Measurements from ENCODE around the gene SEMA5A.

The SEMA5A gene, protein sequence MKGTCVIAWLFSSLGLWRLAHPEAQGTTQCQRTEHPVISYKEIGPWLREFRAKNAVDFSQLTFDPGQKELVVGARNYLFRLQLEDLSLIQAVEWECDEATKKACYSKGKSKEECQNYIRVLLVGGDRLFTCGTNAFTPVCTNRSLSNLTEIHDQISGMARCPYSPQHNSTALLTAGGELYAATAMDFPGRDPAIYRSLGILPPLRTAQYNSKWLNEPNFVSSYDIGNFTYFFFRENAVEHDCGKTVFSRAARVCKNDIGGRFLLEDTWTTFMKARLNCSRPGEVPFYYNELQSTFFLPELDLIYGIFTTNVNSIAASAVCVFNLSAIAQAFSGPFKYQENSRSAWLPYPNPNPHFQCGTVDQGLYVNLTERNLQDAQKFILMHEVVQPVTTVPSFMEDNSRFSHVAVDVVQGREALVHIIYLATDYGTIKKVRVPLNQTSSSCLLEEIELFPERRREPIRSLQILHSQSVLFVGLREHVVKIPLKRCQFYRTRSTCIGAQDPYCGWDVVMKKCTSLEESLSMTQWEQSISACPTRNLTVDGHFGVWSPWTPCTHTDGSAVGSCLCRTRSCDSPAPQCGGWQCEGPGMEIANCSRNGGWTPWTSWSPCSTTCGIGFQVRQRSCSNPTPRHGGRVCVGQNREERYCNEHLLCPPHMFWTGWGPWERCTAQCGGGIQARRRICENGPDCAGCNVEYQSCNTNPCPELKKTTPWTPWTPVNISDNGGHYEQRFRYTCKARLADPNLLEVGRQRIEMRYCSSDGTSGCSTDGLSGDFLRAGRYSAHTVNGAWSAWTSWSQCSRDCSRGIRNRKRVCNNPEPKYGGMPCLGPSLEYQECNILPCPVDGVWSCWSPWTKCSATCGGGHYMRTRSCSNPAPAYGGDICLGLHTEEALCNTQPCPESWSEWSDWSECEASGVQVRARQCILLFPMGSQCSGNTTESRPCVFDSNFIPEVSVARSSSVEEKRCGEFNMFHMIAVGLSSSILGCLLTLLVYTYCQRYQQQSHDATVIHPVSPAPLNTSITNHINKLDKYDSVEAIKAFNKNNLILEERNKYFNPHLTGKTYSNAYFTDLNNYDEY

DNA sequence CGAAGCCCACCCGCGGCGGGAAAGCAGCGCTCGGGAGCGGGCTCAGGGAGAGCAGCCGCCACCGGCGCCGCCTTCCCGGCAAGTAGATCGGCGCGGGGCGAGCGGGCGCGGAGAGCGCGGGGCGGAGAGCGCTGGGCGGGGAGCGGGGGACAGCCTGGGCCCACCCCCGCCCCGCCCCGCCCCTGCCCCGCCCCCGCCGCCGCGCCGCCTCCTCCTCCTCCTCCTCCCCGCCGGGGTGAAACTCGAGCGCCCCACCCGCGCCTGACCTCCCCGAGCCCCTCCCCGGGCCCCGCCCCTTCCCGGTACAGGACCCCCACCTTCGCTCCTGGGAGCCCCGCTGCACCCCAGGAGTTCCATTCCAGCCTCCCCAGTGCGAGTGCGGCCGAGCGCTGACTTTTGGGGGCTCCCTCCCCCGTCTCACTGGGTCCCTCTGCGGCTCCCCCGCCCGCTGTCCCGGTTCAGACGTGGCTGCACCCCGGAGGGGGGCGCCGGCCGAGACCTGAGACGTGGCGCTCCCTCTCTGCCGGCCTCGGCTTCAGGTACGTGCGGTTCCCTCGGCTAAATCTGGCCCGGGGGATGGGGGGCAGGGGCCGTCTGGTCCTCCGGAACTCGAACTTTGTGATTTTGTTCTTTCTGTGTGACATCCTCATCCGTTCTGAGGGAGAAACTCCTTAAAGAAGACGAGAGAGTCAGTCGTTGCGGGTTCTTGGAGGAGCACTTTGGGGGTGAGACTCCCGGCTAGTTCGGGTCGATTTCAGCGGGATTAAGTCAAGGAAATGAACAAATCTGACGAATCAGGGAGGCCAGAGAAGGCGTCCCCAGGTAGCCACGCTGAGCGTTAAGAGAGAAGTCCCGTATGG lies at the start of gene SEMA5A:
Gene SEMA5A, minus strand, starts transcription at position 84 of the 860 bp plus-strand sequence. CDS start 166,129 bp downstream, outside the sequence.
- peak; percentile 13 for DNase-seq (ENCODE audit: low spot score)

DNA sequence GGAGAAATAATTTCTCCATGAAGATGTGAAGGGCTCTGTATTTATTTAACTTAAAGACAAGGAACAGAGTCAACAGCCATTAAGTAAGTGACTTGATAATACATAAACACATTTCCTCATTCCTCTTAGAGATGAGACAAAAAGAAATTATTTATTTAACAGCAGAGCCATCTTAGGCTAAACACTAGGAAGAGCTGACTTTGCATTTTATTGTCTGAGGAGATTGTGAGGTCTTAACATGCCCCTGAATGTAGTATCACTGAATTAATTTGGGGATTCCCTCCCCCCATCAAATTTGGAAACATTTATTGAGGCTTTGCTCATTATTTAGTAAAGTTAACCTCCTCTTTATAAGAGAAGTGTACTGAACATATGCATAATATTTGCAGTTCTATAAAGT lies 49.0 kb upstream of the SEMA5A start:
- no peak for DNase-seq (ENCODE audit: low spot score)

DNA sequence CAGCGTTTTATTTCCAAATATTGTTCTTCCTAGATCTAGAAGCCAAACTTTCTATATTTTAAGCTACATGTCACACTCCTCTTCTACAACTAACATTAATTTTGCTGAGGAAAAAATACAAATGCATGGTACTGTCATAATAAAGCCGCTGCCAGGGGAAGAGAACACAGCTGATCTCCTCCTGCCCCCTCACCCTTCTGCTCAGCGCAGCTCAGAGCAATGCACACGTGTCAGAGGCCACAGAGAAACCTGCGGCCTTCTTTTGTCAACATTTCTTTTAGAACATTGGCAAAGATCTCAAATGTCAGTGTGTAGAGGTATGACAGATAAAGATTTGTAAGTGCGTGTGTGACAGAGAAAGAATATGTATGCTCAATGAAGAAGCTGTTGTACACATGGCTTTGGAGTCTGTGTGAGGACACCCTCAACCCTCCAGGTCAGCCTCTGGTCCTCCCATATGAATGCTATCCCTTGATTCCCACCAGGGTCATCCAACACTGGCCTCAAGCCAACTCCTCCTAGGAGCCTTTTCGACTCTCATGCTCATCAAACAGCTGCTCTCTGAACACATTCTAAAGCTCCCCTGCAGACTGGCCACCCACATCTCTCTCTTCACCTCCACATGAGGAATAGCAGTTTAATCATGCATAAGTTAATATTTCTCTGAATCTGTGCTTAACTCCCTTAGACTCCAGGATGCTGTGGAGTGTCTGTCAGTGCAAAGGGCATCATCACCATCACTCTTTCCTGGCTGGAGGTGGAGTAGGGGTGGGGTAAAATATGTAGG lies 43.4 kb upstream of the SEMA5A start:
- no peak for DNase-seq (ENCODE audit: low spot score)

DNA sequence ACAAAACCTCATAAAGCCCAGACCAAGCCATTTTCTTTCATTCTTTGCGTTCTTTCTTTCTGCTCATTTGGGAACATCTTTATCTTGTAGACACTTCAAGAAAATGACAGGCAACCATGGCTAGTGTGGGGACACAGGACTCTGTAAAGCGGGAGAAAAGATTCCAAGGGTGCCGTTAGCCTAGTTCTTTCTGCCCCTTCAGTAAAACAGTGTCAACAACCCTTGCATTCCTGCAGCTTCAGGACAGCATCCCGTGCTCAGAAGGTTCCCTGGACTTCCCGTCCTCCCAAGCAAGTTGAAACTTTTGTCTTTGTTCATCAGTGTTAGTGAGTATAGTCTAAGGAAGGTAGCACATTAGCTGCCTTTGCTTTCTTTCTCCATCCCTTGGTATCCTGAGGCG lies 42.4 kb upstream of the SEMA5A start:
- no peak for DNase-seq (ENCODE audit: low spot score)

DNA sequence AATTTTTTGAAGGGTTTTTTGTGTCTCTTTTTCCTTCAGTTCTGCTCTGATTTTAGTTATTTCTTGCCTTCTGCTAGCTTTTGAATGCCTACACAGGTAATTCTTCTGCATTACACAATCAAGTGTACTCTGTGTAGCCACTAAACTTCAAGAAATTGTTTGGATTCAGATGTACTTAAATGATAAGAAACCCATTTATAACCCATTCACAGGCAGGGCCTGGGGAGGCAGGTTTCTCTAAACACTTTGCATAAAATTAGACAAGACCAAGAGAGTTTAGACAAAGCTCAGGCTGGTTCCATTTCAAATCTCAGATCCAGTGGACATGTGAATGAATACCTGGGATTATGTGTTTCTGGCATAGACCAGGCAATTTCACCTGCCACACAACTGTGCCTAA lies 41.3 kb upstream of the SEMA5A start:
- DNase-seq (ENCODE audit: low spot score) = no peak

DNA sequence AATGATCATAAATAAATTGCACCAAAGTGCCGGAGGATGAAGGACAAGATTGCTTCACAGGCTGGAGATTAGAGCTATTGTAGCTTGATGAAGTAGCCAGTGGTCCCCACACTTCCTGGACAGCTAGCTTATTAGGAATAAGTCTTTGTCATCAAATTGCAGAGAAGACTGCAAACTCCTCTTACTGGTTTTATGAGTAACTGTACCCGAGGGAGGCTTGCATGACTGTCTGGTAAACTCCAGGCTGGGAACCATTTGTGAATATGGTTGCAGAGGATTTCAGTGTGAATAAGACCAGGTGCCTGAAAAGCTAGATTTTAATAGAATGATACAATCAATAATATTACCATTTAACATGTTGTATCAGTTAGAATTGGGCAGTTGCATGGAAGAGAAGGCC lies 36.5 kb upstream of the SEMA5A start:
- no peak for DNase-seq (ENCODE audit: low spot score)

DNA sequence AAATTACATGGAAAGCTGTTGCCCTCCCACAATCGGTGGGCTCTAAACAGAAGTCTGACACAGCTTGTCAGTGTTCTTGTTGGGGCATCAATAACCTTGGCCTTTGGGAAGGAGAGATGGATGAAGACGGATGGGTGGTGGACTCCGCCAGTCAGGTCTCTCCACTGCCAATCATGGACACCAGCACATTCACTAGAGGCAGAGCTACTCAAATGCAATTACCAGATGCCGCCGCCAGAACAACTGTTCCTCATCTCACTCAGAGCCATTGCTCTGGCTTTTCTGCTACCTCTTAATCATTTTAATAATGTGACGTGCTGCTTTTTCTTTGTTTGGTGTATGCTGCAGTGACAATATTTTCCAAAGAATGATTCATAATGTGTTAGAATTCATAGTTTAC lies 27.9 kb upstream of the SEMA5A start:
- DNase-seq (ENCODE audit: low spot score) = no peak

DNA sequence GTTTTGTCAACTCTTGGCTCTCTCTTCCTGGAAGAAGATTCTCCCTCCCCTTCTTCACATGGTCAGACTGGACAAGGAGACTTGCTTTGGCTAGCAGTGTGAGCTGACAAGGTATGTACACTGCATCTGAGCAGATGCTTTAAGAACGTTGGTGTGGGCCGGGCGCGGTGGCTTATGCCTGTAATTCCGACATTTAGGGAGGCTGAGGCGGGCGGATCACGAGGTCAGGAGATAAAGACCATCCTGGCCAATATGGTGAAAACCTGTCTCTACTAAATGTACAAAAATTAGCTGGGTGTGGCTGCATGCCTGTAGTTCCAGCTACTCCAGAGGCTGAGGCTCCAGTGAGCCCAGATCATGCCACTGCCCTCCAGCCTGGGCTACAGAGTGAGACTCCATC lies 26.4 kb upstream of the SEMA5A start:
- DNase-seq (ENCODE audit: low spot score) = no peak

DNA sequence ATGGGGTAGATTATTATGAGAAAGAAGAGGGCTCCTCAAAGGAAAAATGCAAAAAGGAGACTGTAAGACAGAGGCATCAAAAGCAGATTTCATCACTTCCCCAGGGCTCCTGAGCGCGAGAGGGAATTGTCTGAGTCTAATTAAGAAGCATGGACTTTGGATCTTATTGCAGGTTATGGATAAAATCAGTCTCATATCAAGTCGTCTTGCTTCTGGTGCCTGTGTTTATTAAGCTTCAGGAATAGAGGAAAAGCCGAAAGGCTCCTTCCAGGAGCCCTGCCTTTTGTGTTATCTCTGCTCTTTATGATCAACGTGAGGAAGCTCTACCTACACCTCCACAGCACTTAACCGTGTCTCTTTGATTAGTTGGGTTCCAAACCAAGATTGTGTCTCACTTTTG lies 25.0 kb upstream of the SEMA5A start:
- DNase-seq (ENCODE audit: low spot score) = no peak

DNA sequence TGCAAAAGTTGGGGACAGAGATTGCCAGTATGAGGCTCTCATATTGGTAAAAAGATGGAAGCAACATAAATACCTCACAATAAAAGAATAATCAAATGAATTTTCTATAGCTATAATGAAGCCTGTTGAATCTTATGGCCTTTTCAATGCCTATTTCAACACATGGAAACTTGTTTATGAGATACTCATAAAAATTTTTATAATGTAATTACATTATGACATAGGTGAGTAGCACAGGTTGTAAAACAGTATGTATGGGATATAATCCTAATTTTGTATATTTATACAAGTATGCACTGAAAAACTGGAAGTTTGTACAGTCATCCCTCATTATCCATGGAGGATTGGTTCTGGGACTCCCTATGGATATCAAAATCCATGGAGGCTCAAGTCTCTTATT lies 21.2 kb upstream of the SEMA5A start:
- DNase-seq (ENCODE audit: low spot score) = no peak

DNA sequence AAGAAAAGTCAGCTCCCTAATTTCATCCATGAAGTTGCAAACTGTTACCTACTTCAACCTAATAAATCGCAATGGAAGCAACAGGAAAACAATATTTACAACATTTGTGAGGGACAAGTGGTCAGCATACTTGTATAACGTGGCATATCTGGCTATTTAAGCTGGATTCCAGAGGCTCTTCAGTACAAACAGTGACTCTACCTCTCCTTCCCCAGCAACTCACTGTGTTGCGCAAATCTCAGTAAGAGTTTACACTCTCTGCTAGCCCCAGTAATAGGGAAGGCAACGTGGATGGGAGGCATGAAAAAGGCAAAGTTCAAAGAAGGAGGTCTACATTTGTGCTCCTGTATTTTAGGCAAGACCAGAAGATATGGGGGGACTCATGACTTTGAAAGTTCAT lies 18.9 kb upstream of the SEMA5A start:
- no peak for DNase-seq (ENCODE audit: low spot score)

DNA sequence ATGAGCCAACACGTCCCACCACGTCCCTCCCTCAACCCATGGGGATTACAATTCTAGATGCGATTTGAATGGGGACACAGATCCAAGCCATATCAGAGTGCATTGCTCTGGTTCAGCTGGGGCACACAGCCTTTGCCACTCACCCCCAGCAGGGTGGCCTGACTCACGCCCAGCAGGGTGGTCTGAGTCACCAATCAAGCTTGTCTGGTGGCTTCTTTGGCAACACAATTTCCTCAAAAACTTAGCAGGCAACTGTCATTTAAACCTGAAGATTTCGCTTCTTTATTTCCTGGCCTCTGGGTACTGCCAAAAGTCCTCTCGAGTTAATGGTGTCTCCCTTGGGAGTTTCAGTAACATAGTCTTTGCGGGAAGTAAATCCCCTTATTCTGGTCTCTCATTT lies 16.3 kb upstream of the SEMA5A start:
- no peak for DNase-seq (ENCODE audit: low spot score)

DNA sequence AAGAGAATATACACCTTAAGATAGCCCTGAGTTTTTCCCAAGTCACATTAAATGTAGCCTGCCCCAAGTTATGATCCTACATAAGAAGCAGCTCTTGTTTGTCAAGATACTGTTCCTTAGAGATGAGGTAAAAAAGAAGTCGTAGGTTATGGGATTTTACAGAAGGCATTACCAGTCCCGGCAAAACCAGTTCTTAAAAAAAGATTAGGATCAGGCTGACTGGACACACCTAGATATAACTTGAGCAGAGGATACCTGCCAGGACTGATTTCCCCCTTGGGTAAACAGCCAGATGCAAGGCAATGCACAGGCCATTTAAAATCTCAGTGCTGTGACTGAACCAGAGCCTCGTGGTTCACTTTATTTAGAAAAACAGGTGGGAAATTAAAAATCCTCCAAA lies 14.1 kb upstream of the SEMA5A start:
- DNase-seq (ENCODE audit: low spot score) = no peak

DNA sequence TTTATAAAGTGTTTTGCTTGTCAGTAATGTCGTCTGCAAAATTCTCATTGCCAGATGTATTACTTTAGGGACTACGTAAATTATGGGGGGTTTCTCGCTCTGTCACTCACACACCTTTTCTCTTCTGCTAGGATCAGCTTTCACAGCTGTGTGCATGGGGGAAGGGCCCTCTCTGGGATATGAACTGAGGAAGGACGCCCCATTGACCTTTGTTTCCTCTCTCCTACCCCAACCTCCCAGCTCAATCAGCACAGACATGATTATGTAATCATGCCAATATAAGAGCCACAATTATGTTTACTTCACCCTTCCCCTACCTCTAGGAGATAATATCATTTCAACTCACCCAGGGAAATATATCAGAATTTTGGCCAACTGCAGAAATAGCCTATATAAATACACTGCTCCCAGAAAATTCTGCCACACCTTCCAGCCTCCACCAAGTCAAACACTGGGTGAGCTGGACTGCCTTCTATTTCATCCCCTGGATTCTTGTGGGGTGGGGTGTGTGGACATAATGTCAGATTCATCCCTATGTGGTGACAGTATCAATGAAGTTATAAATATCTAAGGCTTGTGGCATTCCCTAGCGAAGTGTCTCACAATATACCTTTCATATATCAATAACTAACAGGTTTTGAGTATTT lies 12.6 kb upstream of the SEMA5A start:
- DNase-seq (ENCODE audit: low spot score) = no peak

DNA sequence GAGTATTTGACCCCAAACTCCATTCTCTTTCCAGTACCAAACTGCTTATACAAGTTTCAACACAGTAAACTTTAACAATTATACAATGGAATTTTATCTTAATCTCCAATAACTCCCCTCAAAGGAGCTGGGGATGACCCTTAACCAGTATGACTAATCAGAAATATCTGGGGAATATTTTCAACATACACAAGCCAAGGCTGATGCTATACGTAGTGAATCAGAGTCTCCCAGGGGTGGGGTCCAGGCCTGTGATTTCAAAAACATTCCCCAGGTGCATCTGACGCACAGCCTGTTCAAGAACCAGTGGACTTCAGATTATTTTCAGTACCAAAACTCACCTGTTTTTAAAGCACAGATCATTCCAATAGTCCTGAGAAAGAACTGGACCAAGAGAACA lies 11.8 kb upstream of the SEMA5A start:
- DNase-seq (ENCODE audit: low spot score) = no peak

DNA sequence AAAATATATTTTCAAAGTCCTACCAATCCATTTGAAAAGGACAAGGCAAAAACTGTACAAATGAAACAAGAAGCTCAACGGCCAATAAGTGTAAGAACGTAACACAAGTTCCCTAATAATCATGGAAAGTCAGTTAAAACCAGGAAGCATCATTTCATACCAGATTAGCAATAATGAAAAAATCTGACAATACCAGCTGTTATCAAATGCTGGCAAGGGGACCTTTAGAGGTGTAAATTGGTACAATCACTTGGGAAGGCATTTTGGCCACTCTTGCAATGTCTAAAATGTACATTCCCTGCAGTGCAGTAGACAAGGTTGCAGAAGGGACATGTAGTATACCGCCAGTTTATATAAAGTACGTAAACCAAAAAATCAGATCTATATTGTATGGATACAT lies 10.1 kb upstream of the SEMA5A start:
- no peak for DNase-seq (ENCODE audit: low spot score)

DNA sequence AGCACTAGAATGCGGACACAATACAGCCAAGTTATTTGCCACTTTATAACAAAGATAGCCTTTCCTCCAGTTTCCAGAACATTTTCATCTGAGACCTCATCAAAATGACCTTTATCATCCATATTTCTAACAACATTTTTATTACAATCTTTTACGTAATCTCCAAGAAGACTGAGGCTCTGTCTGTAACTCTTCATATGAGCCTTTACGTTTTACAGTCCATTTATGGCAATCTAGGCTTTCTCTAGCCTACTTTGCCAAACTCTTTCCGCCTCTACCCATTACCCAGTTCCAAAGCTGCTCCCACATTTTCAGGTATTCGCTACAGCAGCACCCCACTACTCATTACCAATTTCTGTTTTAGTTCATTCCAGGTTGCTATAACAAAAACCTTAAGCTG lies 8.2 kb upstream of the SEMA5A start:
- DNase-seq (ENCODE audit: low spot score) = no peak

DNA sequence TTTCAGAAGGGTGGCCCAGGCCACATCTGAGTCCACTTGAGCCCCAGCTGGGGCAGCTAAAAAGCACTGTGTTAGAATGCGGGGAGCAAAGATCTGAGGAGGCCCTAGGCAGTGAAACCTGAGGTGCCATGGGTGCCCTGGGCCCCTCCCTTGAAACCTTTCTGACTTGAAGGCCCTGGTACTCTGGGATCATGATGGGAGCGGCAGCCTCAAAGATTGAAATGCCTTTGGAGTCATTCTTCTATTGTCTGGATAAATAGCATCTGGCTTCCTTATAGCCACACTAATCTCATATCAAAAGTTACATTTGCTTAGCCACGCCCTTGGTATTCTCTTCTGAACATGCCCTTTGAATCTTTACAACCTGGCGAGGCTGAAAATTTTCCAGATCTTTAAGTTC lies 7.7 kb upstream of the SEMA5A start:
- DNase-seq (ENCODE audit: low spot score) = no peak

DNA sequence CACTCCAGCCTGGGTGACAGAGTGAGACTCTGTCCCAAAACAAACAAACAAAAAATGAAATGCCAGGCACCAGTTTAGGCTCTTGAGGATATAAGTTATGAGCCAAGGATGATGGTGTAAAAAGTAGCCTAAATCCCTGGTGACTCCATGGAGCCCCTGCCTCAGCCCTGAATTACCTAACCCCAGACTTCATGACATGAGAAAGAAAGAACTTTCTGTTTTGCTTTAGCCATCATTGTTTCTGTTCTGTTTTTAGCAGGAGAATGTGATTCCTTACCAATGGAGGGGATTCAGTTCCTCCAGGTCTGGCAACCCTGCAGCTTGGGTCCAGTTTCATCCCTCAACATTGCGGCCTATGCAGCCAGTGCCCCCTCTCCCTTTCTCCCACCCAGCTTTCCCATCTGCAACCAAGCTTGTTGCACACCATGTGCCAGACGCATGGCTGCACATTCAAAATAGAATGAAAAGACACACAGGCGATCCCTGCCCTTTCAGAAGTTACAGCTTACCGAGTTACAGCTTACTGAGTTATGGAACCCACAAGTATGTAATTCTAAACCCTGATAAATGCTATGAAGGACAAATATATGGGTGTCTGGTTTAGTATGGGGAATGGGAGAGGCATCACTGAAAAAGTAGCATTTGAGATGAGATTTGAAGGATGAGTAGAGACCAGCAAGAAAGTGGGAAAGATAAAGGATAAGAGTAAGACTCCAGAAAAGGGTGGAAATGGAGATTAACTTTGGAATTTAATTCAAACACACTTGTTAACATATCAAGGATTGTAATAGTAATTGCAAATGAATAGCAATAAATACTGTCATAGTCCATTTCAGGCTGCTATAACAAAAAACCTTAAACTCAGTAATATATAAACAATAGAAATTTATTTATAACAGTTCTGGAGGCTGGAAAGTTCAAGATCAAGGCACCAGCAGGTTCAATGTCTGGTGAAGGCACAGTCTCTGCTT lies 6.0 kb upstream of the SEMA5A start:
- DNase-seq (ENCODE audit: low spot score) = no peak

Data from CD4-positive, alpha-beta T cell treated with Interleukin-15 for 4 hours (primary cell).